ENCODE results near the gene HGFAC.
"Not testable (repeated sequence)": the region's sequence is repeated elsewhere in the genome, so short reads cannot be mapped to it uniquely, and the experiment has no call there.

HGFAC gene

DNA sequence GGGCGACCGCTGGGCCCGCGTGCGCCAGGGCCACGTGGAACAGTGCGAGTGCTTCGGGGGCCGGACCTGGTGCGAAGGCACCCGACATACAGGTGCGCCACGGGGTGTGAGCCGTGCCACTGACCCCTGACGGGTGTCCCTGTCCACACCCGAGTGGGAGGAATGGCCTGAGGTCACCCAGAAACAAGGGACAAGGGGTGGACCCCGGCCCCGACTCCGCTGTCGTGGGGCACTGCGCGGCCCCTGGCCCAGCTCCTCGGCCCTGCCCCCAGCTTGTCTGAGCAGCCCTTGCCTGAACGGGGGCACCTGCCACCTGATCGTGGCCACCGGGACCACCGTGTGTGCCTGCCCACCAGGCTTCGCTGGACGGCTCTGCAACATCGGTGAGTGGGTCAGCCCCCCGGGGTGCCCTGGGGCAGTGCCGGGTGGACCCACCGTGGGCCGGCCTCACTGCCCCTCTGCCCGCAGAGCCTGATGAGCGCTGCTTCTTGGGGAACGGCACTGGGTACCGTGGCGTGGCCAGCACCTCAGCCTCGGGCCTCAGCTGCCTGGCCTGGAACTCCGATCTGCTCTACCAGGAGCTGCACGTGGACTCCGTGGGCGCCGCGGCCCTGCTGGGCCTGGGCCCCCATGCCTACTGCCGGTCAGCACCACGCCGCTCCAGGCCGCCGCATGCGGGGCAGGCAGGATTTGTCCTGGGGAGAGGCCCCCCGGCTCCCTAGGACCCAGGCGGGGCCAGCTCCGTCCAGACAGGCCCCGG lies 2.8 kb downstream of the HGFAC start:
- no peak for DNase-seq

GRCh38 chr4:3445111-3445820 lies 3.5 kb downstream of the HGFAC start:
- no peak for DNase-seq

DNA sequence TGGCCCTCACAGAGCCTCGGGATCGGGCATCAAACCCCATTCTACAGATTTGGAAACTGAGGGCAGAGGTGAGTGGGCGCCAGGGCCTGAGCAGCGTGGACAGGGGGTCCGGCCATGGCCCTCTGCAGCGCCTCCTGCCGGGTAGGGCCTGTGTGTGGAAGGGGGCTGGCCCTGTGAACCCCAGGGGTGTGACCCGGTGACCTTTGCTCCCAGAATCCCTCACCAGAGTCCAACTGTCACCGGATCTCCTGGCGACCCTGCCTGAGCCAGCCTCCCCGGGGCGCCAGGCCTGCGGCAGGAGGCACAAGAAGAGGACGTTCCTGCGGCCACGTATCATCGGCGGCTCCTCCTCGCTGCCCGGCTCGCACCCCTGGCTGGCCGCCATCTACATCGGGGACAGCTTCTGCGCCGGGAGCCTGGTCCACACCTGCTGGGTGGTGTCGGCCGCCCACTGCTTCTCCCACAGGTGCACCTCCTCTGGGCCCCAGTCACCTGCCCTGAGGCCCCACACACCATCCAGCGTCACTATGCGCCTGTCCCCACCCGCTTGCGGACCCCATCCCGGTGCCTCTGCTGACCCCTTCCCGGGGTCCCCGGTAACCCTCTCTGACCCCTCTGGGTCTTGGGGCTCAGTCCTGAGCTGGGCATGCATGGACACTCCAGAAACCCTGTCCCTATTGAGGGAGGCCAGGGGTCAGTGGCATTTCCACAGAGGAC lies 4.2 kb downstream of the HGFAC start:
- no peak for DNase-seq

DNA sequence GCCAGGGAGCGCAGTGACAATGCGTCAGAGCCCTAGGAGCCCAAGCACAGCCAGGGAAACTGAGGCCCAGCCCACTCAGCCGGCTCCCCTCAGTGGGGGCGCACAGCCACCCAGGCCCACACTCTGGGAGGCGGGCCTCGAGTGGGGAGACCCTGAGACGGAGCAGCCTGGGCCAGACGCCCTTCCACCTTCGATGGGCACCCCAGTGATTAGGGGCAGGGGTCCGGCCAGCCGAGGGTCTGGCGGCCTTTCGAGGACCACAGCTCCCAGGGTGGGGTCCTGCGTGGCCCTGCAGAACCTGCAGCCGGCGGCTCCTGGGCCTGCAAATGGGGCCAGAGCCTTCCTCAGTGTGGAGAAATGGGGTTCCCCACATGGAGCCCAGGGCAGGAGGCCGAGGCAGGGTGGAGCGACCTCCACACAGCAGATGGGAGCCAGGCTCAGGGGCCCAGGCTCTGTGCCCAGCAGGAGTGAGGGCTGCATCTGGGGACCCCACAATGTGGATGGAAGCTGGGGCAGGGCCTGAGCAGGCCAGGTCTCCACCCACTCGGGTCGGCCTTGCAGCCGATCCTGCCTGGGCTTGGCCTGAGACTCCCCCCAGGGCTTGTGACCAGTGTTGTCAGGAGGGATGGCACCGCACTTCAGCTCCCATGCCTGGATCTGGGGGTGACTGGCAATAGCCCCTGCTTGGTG lies 5.0 kb downstream of the HGFAC start:
- DNase-seq, result no peak

GRCh38 chr4:3447431-3448395 lies 5.9 kb downstream of the HGFAC start:
- no peak for DNase-seq

GRCh38 chr4:3449047-3449573 lies 7.3 kb downstream of the HGFAC start:
- no peak for DNase-seq

DNA sequence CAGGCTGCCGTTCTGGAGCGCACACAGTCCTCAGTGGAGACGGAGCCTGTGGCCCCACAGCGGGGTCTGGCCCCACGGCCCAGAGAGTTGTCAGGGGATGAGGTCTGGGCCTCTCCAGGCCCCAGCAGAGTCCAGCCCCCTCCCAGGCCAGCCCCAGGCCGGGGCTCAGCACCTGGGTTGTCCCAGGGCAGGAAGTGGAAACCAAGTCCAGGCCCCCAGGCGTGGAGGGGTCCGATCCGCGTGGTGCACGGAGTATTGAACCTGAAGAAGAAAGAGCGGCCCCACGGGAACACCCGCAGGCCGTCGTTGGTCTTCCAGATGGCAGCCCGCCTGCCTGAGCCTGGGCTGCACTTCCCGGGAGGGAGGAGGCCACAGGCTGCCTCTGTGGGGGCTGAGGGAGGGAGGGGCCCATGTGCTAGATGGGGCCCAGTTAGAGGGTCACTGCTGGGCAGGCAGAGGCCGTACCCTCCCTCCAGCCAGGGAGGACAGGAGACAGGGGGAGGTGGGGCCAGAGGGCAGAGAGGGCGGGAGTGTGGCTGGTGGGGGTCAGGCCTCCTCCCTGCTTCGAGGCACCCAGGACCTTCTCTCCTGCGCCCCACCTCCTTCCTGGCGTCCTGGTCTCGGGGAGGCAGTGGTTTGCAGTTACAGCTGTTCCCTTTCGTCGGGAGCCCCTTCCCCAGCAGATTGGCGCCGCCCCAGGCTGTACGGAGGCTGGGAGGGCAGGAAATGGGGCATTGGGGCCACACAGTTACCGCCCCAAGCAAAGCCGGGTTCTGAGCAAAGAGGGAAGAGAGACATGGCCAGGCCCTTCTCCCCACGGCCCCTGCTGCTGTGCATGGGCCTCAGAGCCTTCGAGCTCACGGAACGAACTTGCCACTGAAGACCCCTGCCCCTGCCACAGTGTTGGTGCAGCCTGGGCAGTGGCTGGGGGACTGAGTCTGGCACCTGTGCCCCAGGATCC lies 8.1 kb downstream of the HGFAC start:
- no peak for DNase-seq

DNA sequence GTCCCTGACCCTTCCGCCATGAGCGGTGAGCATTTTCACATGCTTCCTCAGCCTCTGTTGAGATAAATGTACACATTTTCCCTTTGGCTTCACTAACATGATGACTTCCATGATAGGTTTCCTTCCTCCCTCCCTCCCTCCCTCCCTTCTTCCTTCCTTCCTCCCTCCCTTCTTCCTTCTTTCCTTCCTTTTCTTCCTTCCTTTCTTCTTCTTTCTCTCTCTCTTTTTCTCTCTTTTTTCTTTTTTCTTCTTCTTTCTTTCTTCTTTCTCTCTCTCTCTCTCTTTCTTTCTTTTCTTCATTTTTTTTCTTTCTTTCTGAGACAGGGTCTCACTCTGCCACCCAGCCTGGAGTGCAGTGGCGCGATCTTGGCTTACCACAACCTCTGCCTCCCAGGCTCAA lies 8.9 kb downstream of the HGFAC start:
- DNase-seq, result no peak

DNA sequence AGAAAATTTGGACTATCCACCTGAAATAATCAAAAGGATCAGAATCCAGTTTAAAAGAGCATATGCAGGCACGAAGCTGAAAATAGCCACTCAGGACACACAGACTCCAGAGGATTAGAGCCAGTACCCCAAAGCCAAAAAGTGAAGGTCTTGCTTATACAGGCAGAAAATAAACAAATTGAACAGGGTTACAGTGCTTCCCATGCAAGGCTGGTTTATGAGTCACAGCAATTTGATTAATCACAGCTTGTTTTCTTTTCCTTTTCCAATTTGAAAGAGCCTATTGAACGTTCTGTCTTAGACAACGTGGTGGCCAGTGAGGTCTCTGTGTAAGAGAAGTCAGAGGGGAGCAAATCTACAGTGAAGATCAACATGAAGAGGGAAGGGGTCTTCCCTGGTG lies 10.2 kb downstream of the HGFAC start:
- no peak for DNase-seq

GRCh38 chr4:3452376-3452775 lies 10.6 kb downstream of the HGFAC start:
- no peak for DNase-seq

DNA sequence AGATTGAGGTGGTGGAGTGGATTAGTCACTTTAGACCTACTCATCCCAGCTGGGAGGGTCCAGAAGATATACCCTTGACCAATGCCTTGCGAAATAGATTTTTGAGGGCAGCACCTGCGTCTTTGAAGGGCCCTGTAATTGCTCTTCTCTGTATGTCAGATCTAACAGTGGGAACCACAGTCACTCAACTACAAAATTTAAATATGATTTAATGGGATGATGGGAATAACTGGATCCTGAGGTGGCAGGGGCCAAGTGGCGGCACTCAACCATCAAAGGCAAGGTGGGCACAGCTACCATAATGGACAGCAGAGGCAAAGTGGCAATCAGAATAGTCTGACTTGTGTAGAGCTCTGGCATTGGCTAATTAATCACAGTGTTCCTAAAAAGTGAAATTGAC lies 13.8 kb downstream of the HGFAC start:
- not testable (repeated sequence) for DNase-seq

DNA sequence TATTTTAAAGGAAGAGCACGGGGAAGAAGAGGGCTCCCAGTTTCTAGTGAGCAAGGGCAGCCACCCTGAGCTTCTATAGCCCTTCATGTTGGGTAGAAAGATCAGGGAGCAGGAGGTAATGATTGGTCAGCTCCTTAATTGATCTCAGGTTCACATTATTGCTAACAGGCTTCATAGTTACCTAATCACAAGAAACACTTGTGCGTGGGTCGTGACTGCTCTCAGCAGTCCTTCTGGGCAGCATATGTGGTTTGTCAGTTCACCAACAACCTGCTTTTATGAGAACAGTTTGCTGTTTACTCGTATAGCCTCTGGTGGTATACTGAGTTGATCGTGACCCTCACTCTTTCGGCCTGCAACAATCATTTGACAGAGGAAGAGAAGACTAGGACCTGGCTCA lies 16.6 kb downstream of the HGFAC start:
- DNase-seq, result no peak

GRCh38 chr4:3459156-3459555 lies 17.4 kb downstream of the HGFAC start:
- not testable (repeated sequence) for DNase-seq

DNA sequence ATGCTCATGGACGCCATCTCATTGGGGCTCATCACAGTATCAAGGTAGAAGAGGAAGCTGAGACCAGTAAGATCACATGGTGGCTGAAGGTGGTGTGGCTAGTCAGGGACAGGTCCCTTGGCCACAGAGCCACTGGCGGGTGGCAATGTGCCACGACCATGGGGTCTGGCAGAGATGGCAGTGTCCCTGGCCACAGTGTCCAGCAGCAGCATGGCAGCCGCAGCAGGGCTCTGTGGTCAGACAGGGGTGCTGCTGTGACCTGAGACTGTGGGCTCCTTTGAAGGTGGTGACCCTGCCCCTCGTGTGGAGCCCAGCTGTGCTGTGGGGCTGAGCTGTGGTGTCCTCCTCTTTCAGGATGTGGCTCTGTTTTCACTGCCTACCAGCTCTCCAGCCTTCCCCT lies 19.2 kb downstream of the HGFAC start:
- no peak for DNase-seq

DNA sequence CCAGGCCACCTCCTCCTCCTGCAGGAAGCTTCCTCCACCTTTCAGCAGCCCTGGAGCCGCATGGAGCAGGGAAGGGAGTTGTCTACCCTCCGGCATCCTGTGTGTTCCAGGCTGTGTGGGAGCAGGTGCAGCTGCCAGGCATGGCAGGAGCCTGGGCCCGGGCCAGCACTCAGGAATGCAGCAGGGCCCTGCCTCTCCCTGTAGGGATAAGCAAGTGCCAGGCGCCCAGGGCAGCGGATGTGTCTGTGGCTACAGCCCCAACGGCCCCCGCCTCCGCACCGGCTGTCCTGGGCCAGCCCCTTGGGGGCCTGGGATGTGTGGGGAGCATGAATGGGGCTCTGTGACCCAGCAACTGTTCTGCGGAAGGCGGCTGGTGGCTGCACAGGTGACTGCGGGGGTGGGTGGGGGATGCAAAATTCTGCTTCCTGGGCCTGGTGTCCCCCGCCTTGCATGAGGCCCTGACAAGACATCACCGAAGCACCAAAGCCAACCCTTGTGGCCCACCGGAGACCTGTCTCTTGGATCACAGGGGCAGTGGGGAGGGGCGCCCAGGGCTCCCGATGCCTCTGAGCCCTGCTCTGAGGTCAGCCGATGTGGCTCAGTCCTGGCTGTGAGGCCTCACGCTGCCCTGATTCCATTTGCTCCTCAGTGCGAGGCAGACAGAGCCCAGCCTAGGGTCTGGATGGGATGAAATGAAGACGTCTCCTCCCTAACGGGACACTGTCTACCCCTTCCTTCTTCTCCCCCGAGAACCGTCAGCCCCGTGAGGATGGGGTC lies 19.9 kb downstream of the HGFAC start:
- DNase-seq, result no peak

DNA sequence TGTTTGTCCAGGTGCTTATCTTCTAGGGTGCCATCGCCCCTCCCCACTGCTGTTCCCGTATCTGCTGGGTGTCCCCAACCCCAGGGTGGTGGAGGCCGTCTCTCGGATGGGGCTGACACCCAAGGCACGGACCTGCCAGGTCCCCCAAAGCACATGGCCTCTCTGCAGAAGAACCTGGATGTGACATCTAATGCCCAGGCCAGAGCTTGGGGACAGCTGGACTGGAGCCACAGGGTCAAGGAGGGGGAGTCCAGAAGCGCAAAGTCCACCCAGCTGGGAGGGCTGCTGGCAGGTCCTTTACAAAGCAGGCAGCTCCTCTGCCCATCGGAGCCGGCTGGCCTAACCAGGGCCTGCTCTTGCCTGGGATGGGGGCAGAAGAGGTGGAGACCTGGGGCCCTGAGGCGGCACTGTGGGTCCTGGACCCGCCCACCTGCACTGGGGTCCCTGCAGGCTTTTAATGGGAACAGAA lies 20.6 kb downstream of the HGFAC start:
- DNase-seq, result no peak

DNA sequence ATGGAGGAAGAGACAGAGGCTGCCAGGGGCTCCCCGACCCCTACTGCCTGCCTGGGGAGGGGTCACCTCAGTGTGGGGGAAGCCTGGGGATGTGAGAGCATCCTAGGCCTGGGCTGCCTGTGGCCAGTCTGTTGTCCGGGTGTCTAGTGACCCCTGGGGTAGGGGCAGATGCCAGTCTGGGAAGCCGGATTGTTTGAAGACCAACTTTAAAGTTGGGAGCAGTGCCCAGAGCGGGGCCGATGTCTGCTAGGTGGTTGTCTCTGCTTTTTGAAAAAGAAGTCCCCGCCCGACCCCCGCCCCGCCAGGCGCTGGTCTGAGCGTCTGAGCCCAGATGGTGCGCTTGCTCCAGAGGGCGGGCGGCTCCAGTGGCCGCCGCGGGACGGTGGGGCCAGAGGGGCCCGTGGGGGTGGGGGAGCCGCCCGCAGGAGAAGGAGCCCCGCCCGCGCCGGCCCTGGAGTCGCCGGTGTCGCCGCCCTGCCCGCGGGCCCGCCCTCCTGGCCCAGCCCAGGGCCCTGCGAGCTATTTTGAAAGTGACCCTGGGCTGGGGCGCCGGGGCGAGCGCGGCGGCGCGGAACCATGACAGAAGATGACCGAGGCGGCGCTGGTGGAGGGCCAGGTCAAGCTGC lies 21.1 kb downstream of the HGFAC start, which contains the start of gene DOK7:
DOK7 (plus strand) TSS at position 517 of the 626 bp plus-strand sequence; CDS start at position 587, 70 bp downstream.
- no peak for DNase-seq

GRCh38 chr4:3463556-3464348 lies 22.0 kb downstream of the HGFAC start:
- no peak for DNase-seq

All from activated gamma-delta T cell (primary cell).